ENCODE results near the gene NINJ2. TPM values are rescaled to one million over a fixed set of nuclear protein-coding genes. Genes with fewer than 3 reads are reported as not detected.

The NINJ2 gene
- total RNA-seq, 1 experiment from 2014 or later, result not detected

DNA sequence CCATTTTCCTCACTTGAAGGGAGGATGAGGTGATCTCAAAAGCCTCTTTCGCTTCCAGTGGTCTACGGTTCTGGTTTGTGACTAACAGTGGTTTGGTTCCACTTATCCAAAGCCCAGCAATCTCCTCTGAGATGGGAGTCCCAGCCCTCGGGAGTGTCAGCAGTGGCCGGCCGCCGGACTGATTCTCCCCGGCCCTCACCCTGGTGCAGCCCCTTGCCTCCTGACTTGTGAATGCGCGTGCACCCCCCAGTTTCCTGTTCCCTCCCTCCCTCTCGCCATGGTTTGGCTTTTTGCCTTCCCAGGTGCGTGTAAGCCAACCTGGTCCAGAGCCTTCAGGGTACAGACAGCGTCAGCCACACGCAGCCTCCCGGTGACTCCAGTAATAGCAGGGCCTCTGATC is 129.0 kb downstream of the NINJ2 start:
- Mint-ChIP-seq H3K4me3 (ENCODE audit: low read depth, unreplicated experiment) (no peak overlapping the region), H3K9me3 (ENCODE audit: low read depth, unreplicated experiment) (peaks cover 8% of the 10 kb centered on the region), H3K4me1 (ENCODE audit: low read depth, unreplicated experiment) (peaks cover 13% of the 10 kb centered on the region), H3K27ac (ENCODE audit: unreplicated experiment) (no peak overlapping the region), H3K27me3 (ENCODE audit: unreplicated experiment) (no peaks in the 10 kb centered on the region), H3K36me3 (ENCODE audit: insufficient read depth, unreplicated experiment) (peaks cover 17% of the 10 kb centered on the region)
- DNase-seq, result no peak
- no TSS peak for BruUV-seq (replicated peaks)
- TF ChIP-seq CTCF (IDR thresholded peaks at IDR 0.05; ENCODE audit: unreplicated experiment), result no peak
- CTCF ChIA-PET, result no interaction called here
- intact Hi-C loops (cut with micrococcal nuclease; ENCODE audit: unreplicated experiment), result no loop called here

- no peaks in the 10 kb centered on the region for H3K27me3 Mint-ChIP-seq (ENCODE audit: unreplicated experiment)
- CTCF ChIA-PET, result no interaction called here
- peaks cover 12% of the 10 kb centered on the region for H3K36me3 Mint-ChIP-seq (ENCODE audit: insufficient read depth, unreplicated experiment)
- no peak for TF ChIP-seq CTCF (IDR thresholded peaks at IDR 0.05; ENCODE audit: unreplicated experiment)
- no peak overlapping the region for H3K4me3 Mint-ChIP-seq (ENCODE audit: low read depth, unreplicated experiment)
- peaks cover 8% of the 10 kb centered on the region for H3K4me1 Mint-ChIP-seq (ENCODE audit: low read depth, unreplicated experiment)
- no peak overlapping the region for H3K27ac Mint-ChIP-seq (ENCODE audit: unreplicated experiment)
- DNase-seq, result no peak
- peaks cover 11% of the 10 kb centered on the region for H3K9me3 Mint-ChIP-seq (ENCODE audit: low read depth, unreplicated experiment)
- BruUV-seq (replicated peaks), result no TSS peak
- intact Hi-C loops (cut with micrococcal nuclease; ENCODE audit: unreplicated experiment), result no loop called here
These were observed 129.5 kb downstream of the NINJ2 start for GRCh38 chr12:533718-534117.

DNA sequence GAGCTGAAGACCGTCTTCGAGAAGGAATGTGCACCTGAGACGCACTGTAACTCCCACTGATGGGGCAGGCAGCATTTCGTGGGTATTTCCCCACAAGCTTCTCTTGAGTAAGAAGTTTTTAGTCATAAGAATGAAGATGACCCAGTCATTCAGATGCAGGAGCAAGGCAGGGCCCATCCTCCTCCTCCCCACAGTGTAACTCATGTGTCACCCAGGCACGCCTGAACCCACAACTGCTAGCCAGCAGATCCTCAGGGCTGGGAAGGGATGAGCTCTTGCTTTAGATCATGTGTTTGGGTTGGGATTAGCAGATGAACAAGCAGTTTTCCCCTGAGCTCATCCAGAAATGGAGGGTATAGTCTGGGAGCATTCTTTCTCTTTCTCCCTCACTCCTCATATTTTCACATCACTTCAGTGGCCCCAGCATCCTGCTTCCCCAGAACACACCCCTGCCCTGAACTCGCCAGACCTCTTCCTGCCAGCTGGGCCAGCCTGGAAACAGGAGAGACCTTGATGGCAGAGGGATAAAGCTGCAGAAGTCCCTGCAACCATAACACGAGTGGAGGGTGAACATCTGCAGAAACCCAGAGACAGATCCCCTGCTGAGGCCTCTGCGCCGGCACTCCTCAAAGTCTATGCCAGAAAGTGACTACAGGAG is 130.2 kb downstream of the NINJ2 start:
- Mint-ChIP-seq H3K27ac (ENCODE audit: unreplicated experiment) (no peak overlapping the region), H3K4me3 (ENCODE audit: low read depth, unreplicated experiment) (no peak overlapping the region), H3K36me3 (ENCODE audit: insufficient read depth, unreplicated experiment) (peaks cover 9% of the 10 kb centered on the region), H3K9me3 (ENCODE audit: low read depth, unreplicated experiment) (peaks cover 11% of the 10 kb centered on the region), H3K27me3 (ENCODE audit: unreplicated experiment) (no peaks in the 10 kb centered on the region), H3K4me1 (ENCODE audit: low read depth, unreplicated experiment) (peaks cover 8% of the 10 kb centered on the region)
- CTCF ChIA-PET, result interaction anchor here (0.7 kb wide), 2 partner anchors 8 to 11 kb away, joined by 3 to 4 read pairs; no protein-coding TSS in a partner anchor
- intact Hi-C loops (cut with micrococcal nuclease; ENCODE audit: unreplicated experiment), result no loop called here
- BruUV-seq (replicated peaks), result no TSS peak
- DNase-seq, result no peak
- TF ChIP-seq CTCF (IDR thresholded peaks at IDR 0.05; ENCODE audit: unreplicated experiment), result no peak

DNA sequence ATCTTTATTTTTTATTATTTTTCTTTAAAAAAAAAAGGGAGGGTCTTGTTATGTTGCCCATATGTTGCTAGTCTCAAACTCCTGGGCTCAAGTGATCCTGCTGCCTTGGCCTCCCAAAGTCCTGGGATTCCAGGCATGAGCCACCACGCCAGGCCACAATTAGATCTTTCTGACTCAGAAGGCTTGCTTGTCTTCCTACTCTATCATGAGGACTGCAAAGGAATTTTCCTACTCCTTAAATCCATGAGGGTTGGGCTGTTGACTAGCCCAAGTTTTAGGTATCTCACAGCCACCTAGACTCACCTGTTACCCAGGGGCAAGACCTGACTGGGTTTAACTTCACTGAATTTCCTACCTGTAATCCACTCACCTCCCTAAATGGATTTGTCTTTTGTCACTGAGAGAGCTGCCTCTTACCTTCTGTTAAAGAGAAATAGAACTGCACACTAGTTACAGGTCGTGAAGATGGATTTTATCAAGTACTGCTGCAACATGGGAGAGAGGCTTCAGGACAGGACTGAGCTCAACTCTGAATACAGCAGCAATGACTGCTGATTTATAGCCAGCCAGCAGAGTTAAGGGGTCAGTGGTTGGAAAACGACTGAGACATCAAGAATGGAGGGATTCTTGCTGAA is 131.2 kb downstream of the NINJ2 start:
- Mint-ChIP-seq H3K9me3 (ENCODE audit: low read depth, unreplicated experiment) (peaks cover 11% of the 10 kb centered on the region), H3K27ac (ENCODE audit: unreplicated experiment) (no peak overlapping the region), H3K27me3 (ENCODE audit: unreplicated experiment) (no peaks in the 10 kb centered on the region), H3K36me3 (ENCODE audit: insufficient read depth, unreplicated experiment) (peaks cover 4% of the 10 kb centered on the region), H3K4me1 (ENCODE audit: low read depth, unreplicated experiment) (no peaks in the 10 kb centered on the region), H3K4me3 (ENCODE audit: low read depth, unreplicated experiment) (no peak overlapping the region)
- no peak for DNase-seq
- CTCF ChIA-PET, result interaction anchor here (0.7 kb wide), 1 partner anchor 10 kb away, joined by 3 read pairs; no protein-coding TSS in a partner anchor
- intact Hi-C loops (cut with micrococcal nuclease; ENCODE audit: unreplicated experiment), result no loop called here
- no TSS peak for BruUV-seq (replicated peaks)
- TF ChIP-seq CTCF (IDR thresholded peaks at IDR 0.05; ENCODE audit: unreplicated experiment), result no peak
